Smooth muscle cell of bladder (primary cell): Measurements from ENCODE around the gene MYH4. TPM values are rescaled to one million over a fixed set of nuclear protein-coding genes. Genes with fewer than 3 reads are reported as not detected.

ENCODE experiments used
- total RNA-seq: library from RNA; depleted of rRNA; stranded (reverse); fragments of >200 nt; gene quantifications from 2 replicates; pipeline ENCODE4 v1.2.3, GENCODE V29; 2014

The MYH4 gene
- total RNA-seq: not detected in 2 replicates

GRCh38 chr17:10469459-10469858 is at the start of gene MYH4:
TSS of gene MYH4 (minus strand) at chr17:10469559. CDS start at chr17:10466745, 2,814 bp downstream.

GRCh38 chr17:10518271-10519037 is 49.1 kb upstream of the MYH4 start, which contains the start of gene MYH1:
TSS of gene MYH1 (minus strand) at chr17:10518542. CDS start at chr17:10516642, 1,900 bp downstream.

GRCh38 chr17:10421900-10422542 is 47.3 kb downstream of the MYH4 start, which contains the start of gene MYH8:
TSS of gene MYH8 (minus strand) at chr17:10421950. CDS start at chr17:10420227, 1,723 bp downstream.

Other genes with a start within 250 kb of the MYH4 start
- under 0.01 and 0.09 TPM in 2 replicates for gene MYH13, start 96.6 kb downstream of the MYH4 start, total RNA-seq
- gene MYH8, start 47.6 kb downstream of the MYH4 start, total RNA-seq: under 0.01 TPM in 1 of 2 replicates, not detected in the other
- 0.09 TPM in 1 of 2 replicates, not detected in the other for gene MYH1, start 49.0 kb upstream of the MYH4 start, total RNA-seq
- gene MYH2, start 80.1 kb upstream of the MYH4 start, total RNA-seq: under 0.01 and 0.46 TPM in 2 replicates
- 0.43 and 1.1 TPM in 2 replicates for gene MYH3, start 187.8 kb upstream of the MYH4 start, total RNA-seq
- gene SCO1, start 228.0 kb upstream of the MYH4 start, total RNA-seq: 20.8 and 27.8 TPM in 2 replicates
- gene ADPRM, start 228.0 kb upstream of the MYH4 start, total RNA-seq: 14.6 and 19.5 TPM in 2 replicates